Right lobe of liver (tissue), 6 donors: ENCODE results near the gene MYH10. TPM values are rescaled to one million over a fixed set of nuclear protein-coding genes. Genes with fewer than 3 reads are reported as not detected.

Experiments
- ATAC-seq, 4 donors: fragments of 200-7000 bp; cut with Tn5 transposase; one replicate each; pipeline ENCODE4 v1.9.1; 2020; ENCODE audit warnings: mild to moderate bottlenecking in 4 of 4, moderate library complexity in 4 of 4
- DNase-seq, 3 donors: peaks; one replicate each; pipeline ENCODE4 v3.0.0-alpha.2; 2020
- H3K27ac ChIP-seq, 3 donors: fragments of 200-600 bp; one replicate each; pipeline ENCODE4 v1.8.0; 2022
- H3K27me3 ChIP-seq, 2 donors: fragments of 200-600 bp; one replicate each; pipeline ENCODE4 v1.8.0; 2022
- H3K36me3 ChIP-seq, 4 donors: fragments of 200-600 bp; sonication (generic) in 1 of 4; one replicate each; pipeline versions ENCODE4 v1.5.1 to v1.8.0; 2017 to 2022; ENCODE audit warnings: control low read depth in 1 of 4
- H3K4me1 ChIP-seq, 4 donors: fragments of 200-600 bp; sonication (generic) in 1 of 4; one replicate each; pipeline versions ENCODE4 v1.5.1 to v1.8.0; 2017 to 2022; ENCODE audit warnings: control low read depth in 1 of 4
- H3K4me3 ChIP-seq, 3 donors: fragments of 200-600 bp; one replicate each; pipeline ENCODE4 v1.8.0; 2022
- H3K9me3 ChIP-seq, 4 donors: fragments of 200-600 bp; sonication (generic) in 1 of 4; one replicate each; pipeline versions ENCODE4 v1.5.1 to v1.8.0; 2017 to 2022; ENCODE audit warnings: control low read depth in 1 of 4
- CTCF ChIP-seq, 4 donors: fragments of 200-600 bp in 3 of 4; fragments of 450-650 bp in 1 of 4; IDR thresholded peaks; one replicate each; pipeline versions ENCODE4 v1.5.1 to v1.8.0; 2016 to 2022; ENCODE audit warnings: antibody characterized with exemption in 4 of 4, mild to moderate bottlenecking in 2 of 4
- POLR2A ChIP-seq: fragments of 450-650 bp; IDR thresholded peaks from one replicate; pipeline ENCODE4 v1.6.1; 2017; ENCODE audit warnings: antibody characterized with exemption, mild to moderate bottlenecking
- WGBS: methylation state at CpG from one replicate; pipeline ENCODE4 v1.1.6; 2018; ENCODE audit warnings: low coverage, low lambda C conversion rate; ENCODE audit not compliant: insufficient coverage; ENCODE audit errors: missing lambda C conversion rate; 5-methylcytosine and 5-hydroxymethylcytosine counted together
- intact Hi-C, 2 donors: fragments of 100-400 bp; cut with DNase I; formaldehyde crosslinking; loops; one replicate each; pipeline versions ENCODE4 v1.11.2 to v1.14.1; 2022
- long read RNA-seq: library from polyadenylated mRNA; unstranded; transcript quantifications from one replicate; pipeline ENCODE4 v2.0.0, GENCODE V29; 2019
- total RNA-seq, 6 experiments: library from RNA; depleted of rRNA in 2 of 6; stranded (reverse); fragments of >200 nt in 2 of 6; fragmentation: NEBNext Ultra II Directional in 3 of 6; extraction: Animal tissue kit (Norgen Biotek cat#: 25700) in 3 of 6; gene quantifications; one replicate each; pipeline versions ENCODE4 v1.1.0 to v1.2.4, GENCODE V29; 2016 to 2023
- donor health status: DM: no; HTN: yes; CAD: no.
- donor health status: DM: no; HTN: no; CAD: no.
- donor health status: DM: no; HTN: no; CAD: no.
- donor health status: DM: no; HTN: yes; CAD: no.
- donor health status: DM: no; HTN: yes; CAD: no.

The MYH10 gene
- total RNA-seq: 10 to 100 TPM; 19.8 to 32.9 (median 24.3) TPM
- long read RNA-seq, partial matches to known transcripts: 2 of 6 reads
- long read RNA-seq, other reads (novel, unspliced or antisense): 4 of 6 reads

- no peak for TF ChIP-seq CTCF (IDR thresholded peaks at IDR 0.05)
- peak; percentile 36 for TF ChIP-seq POLR2A
- H3K9me3 ChIP-seq: no peaks in the 10 kb centered on the region
- intact Hi-C loops: no loop called here
- under 1% methylated on average over 13 of the region's 33 CpGs for WGBS
- H3K4me3 ChIP-seq: peak within 1 kb of the TSS; percentile 72 to 74 (median 73)
- H3K36me3 ChIP-seq: no peaks in the 10 kb centered on the region
- H3K27ac ChIP-seq: peak within 1 kb of the TSS; percentile 72 to 85 (median 83)
- peaks cover 0 to 10% (median 0%) of the 10 kb centered on the region in 4 donors for H3K4me1 ChIP-seq
- DNase-seq: peak; percentile 32 to 59 (median 51)
- no peaks in the 10 kb centered on the region for H3K27me3 ChIP-seq
- no peak for ATAC-seq
Measured at GRCh38 chr17:8630227-8630801, at the start of gene MYH10. TSS of gene MYH10 (minus strand) at chr17:8630725. CDS start at chr17:8623246, 7,479 bp downstream.

GRCh38 chr17:8679126-8679525, 48.6 kb upstream of the MYH10 start:
- 83% methylated on average over 3 of the region's 3 CpGs for WGBS
- no peaks in the 10 kb centered on the region for H3K27me3 ChIP-seq
- H3K27ac ChIP-seq: no peak overlapping the region
- H3K36me3 ChIP-seq: no peaks in the 10 kb centered on the region
- no peaks in the 10 kb centered on the region for H3K4me1 ChIP-seq
- TF ChIP-seq POLR2A: no peak
- no peak for TF ChIP-seq CTCF (IDR thresholded peaks at IDR 0.05)
- intact Hi-C loops: no loop called here
- ATAC-seq: no peak
- DNase-seq: no peak
- no peak overlapping the region for H3K4me3 ChIP-seq
- no peaks in the 10 kb centered on the region for H3K9me3 ChIP-seq

GRCh38 chr17:8675306-8675705, 44.8 kb upstream of the MYH10 start:
- DNase-seq (no peak), ATAC-seq (no peak)
- Histone ChIP-seq H3K4me3 (no peak overlapping the region), H3K36me3 (no peaks in the 10 kb centered on the region), H3K4me1 (no peaks in the 10 kb centered on the region), H3K27me3 (no peaks in the 10 kb centered on the region), H3K9me3 (no peaks in the 10 kb centered on the region), H3K27ac (no peak overlapping the region)
- TF ChIP-seq CTCF (IDR thresholded peaks at IDR 0.05) (no peak), POLR2A (no peak)
- 64% methylated on average over 7 of the region's 8 CpGs for WGBS
- intact Hi-C loops: no loop called here

GRCh38 chr17:8674344-8675305, 44.1 kb upstream of the MYH10 start:
- H3K4me3 ChIP-seq: no peak overlapping the region
- no peaks in the 10 kb centered on the region for H3K4me1 ChIP-seq
- 46% methylated on average over 17 of the region's 19 CpGs for WGBS
- TF ChIP-seq CTCF (IDR thresholded peaks at IDR 0.05) (no peak), POLR2A (no peak)
- no peak overlapping the region for H3K27ac ChIP-seq
- H3K36me3 ChIP-seq: no peaks in the 10 kb centered on the region
- no peak for DNase-seq
- ATAC-seq: peak in 2 of 4 donors; percentile 19 to 27
- intact Hi-C loops: no loop called here
- no peaks in the 10 kb centered on the region for H3K27me3 ChIP-seq
- H3K9me3 ChIP-seq: no peaks in the 10 kb centered on the region
